ENCODE measurements around the gene ARHGAP25.
A peak's percentile ranks its signal among the peaks of the same experiment; 100 is the strongest.

Gene ARHGAP25, protein sequence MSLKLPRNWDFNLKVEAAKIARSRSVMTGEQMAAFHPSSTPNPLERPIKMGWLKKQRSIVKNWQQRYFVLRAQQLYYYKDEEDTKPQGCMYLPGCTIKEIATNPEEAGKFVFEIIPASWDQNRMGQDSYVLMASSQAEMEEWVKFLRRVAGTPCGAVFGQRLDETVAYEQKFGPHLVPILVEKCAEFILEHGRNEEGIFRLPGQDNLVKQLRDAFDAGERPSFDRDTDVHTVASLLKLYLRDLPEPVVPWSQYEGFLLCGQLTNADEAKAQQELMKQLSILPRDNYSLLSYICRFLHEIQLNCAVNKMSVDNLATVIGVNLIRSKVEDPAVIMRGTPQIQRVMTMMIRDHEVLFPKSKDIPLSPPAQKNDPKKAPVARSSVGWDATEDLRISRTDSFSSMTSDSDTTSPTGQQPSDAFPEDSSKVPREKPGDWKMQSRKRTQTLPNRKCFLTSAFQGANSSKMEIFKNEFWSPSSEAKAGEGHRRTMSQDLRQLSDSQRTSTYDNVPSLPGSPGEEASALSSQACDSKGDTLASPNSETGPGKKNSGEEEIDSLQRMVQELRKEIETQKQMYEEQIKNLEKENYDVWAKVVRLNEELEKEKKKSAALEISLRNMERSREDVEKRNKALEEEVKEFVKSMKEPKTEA

DNA sequence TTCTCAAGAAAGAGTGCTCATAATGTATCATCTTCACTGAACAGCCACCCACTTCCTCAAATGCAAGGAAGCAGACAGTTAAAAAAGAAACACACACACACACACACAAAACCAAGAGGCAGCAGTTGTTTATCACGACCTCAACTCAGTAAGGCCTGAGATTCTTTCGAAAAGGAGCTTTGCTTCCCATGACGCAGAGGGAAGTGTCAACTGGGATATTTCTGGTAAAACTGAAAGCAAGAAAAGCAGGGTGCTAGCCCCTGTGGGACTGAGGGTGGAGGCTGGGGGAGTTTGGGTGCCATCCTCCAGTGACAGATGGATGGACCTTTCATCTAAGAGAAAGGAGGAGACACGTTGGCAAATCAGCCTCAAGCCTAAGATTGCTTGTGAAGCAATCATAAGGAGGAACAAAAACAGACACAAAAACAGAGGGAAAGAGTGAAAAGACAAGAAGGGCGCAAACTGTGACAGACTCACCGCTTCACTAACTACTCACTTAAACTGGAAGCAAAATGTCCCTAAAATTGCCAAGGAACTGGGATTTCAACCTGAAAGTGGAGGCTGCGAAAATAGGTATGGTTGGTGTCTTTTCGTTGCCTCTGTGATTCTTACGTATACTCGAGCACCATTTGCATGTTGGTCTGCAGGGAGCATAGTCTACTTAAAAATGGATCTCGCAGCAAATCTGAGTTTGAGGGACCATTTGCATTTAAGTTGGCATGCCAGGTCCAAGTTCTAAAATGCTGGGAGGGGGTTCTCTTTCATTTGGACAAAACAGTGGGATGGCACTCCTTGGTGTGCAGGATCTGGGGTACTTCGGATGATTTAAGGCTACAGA is at the start of gene ARHGAP25:
Gene ARHGAP25 (plus strand): TSS at position 124 of the 838 bp plus-strand sequence. CDS start 389 bp downstream, at position 513.
- DNase-seq (ENCODE audit: insufficient read length, low spot score) (no peak), FAIRE-seq (no peak)

- no peak for FAIRE-seq
These were observed 48.4 kb upstream of the ARHGAP25 start for GRCh38 chr2:68686178-68686577.

GRCh38 chr2:68687018-68687417 is 47.6 kb upstream of the ARHGAP25 start:
- FAIRE-seq (peak; percentile 57), DNase-seq (ENCODE audit: insufficient read length, low spot score) (no peak)

More at GRCh38 chr2:68686178-68686577, 48.4 kb upstream of the ARHGAP25 start:
- no peak for DNase-seq (ENCODE audit: insufficient read length, low spot score)

- DNase-seq (ENCODE audit: insufficient read length, low spot score) (no peak), FAIRE-seq (no peak)
These were observed 44.8 kb upstream of the ARHGAP25 start for GRCh38 chr2:68689553-68690537.

GRCh38 chr2:68690851-68691250 is 43.8 kb upstream of the ARHGAP25 start:
- FAIRE-seq = no peak
- no peak for DNase-seq (ENCODE audit: insufficient read length, low spot score)

DNA sequence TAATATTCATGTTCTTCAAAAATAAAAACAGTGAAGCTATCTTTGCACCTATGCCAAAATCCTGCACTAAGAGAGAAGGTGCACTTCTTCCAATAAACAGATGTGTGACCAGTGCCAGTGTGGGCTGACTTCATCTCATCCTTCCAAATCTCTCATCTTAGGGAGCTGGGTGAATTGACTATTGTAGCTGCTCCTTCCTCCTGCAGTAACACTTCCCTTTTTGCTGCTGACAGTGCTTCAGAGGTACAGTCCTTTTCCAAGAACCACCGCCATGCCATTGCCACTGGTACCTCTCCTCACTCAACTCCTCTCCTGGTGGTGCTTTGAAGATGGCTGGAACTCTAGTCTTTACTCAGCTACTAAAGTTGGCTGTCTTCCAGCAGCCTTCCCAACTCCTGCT is 42.1 kb upstream of the ARHGAP25 start:
- DNase-seq (ENCODE audit: insufficient read length, low spot score) (no peak), FAIRE-seq (no peak)

DNA sequence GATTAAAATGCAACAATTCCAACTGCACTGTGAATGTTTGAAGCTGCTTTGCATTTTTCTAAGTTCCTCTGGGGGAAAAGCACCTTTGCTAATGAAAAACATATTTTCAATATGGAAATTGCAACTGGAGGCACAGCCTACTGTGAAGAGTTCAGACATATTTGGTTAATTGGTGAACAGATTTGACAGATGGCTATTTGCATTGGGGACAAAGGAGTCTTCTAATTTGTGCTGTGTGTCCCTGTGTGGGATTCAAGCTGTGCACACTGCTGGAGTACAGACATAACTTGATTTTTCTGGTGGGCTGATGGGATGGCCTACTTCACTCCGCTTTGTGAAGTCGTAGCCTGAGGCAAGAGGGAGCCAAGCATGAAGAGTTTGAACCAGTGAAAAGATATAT is 40.7 kb upstream of the ARHGAP25 start:
- no peak for DNase-seq (ENCODE audit: insufficient read length, low spot score)
- FAIRE-seq = no peak

GRCh38 chr2:68695971-68696370 is 38.6 kb upstream of the ARHGAP25 start:
- DNase-seq (ENCODE audit: insufficient read length, low spot score) (no peak), FAIRE-seq (no peak)

GRCh38 chr2:68696554-68696953 is 38.1 kb upstream of the ARHGAP25 start:
- DNase-seq (ENCODE audit: insufficient read length, low spot score) (no peak), FAIRE-seq (no peak)

- DNase-seq (ENCODE audit: insufficient read length, low spot score) (no peak), FAIRE-seq (no peak)
These were observed 35.8 kb upstream of the ARHGAP25 start for GRCh38 chr2:68698567-68699377.

GRCh38 chr2:68700560-68700959 is 34.1 kb upstream of the ARHGAP25 start:
- FAIRE-seq = no peak

GRCh38 chr2:68706637-68707036 is 28.0 kb upstream of the ARHGAP25 start:
- DNase-seq (ENCODE audit: insufficient read length, low spot score) (no peak), FAIRE-seq (no peak)

More at GRCh38 chr2:68700560-68700959, 34.1 kb upstream of the ARHGAP25 start:
- no peak for DNase-seq (ENCODE audit: insufficient read length, low spot score)

DNA sequence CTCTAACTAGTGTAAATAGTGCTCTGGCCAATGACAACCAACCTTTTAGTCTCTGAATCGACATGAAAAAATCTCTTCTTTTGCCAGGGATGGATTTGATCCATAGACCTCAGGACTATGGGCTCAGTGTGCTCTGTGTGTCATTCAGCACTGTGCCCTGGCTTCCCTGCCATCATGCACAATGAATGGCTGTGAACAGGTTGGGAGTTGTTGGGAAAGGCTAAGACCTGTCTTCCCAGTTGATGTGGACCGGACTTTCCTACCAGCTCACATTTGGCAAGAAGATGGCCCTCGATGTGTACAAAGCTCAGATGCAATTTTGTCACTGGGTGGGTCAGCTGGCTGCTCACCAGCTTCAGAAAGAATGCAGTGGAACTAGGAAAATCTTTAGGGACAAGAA is 26.0 kb upstream of the ARHGAP25 start:
- FAIRE-seq = no peak
- no peak for DNase-seq (ENCODE audit: insufficient read length, low spot score)

DNA sequence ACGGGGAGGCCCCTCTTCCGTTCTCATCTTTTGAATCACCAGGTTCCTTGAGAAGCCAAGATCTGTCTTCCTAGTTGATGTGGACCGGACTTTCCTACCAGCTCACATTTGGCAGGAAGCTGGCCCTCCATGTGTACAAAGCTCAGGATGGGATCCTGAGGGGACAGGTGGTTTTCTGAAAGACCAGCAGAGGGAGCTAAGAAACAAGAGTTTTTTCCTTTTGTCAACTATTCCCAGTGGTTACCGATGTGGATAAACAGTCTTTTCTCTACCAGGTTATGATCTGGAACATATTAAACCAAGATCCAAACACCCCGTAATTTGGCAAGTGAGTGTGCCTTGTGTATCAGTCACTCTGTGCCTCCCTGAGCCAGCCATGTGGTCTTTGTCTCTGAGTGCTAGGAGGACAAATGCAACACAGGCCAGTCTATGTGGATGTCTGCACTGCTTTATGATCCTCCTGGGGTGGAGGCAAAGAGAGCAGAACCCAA is 25.1 kb upstream of the ARHGAP25 start:
- FAIRE-seq (peak; percentile 16), DNase-seq (ENCODE audit: insufficient read length, low spot score) (peak; percentile 59)

- DNase-seq (ENCODE audit: insufficient read length, low spot score) (no peak), FAIRE-seq (no peak)
These were observed 24.3 kb upstream of the ARHGAP25 start for GRCh38 chr2:68710336-68710735.

GRCh38 chr2:68710756-68711155 is 23.9 kb upstream of the ARHGAP25 start:
- FAIRE-seq = no peak
- no peak for DNase-seq (ENCODE audit: insufficient read length, low spot score)

DNA sequence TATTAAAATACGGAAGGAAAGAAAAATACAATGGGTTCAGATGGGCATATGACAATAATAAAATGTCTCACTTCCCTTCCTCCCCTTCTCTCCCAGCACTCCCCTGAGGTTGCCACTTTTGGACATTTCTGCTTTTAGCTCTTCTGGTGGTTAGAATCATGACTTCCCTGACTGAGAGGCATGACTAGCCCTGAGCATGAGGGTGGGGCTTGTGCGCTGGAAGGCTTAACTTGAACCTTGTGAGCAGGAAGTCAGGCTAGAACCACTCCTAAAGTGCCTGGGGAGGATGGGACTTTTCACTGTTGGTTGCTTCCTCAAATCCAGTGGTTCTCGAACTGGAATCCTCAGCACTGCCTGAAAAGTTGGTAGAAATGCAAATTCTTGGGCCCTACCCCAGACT is 19.7 kb upstream of the ARHGAP25 start:
- FAIRE-seq (no peak), DNase-seq (ENCODE audit: insufficient read length, low spot score) (no peak)

- DNase-seq (ENCODE audit: insufficient read length, low spot score) (peak; percentile 69), FAIRE-seq (no peak)
These were observed 19.1 kb upstream of the ARHGAP25 start for GRCh38 chr2:68715353-68716041.

Measured in HTR-8/SVneo (cell line).